HG03439 (cell line): ENCODE measurements around the gene SNRPB.

Experiments used
- ATAC-seq: cut with Tn5 transposase; IDR thresholded peaks from one replicate; pipeline ENCODE4 v1.9.1; 2021; ENCODE audit warnings: mild to moderate bottlenecking, moderate library complexity; ENCODE audit not compliant: unreplicated experiment

Gene SNRPB

GRCh38 chr20:2430538-2430937 is 40.1 kb downstream of the SNRPB start:
- ATAC-seq, result no peak

DNA sequence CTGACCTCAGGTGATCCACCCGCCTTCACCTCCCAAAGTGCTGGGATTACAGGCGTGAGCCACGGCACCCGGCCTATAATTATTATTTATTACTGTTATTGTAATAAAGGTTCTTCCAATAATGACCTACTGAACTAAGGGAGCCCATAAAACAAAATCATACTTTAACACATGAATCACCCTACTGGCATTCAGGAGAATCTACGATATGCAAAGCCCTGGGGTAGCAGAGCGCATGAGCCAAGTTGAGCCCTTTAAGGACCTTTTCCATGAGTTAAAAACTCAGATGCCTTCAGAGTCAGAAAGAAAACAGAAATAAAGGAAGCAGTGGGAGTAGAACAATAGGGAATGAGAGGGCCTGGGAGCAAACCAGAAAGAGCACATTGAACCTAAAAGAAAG is 41.5 kb downstream of the SNRPB start:
- no peak for ATAC-seq

GRCh38 chr20:2421247-2421646 is 49.3 kb downstream of the SNRPB start:
- no peak for ATAC-seq

GRCh38 chr20:2420510-2420909 is 50.1 kb downstream of the SNRPB start:
- ATAC-seq, result no peak

DNA sequence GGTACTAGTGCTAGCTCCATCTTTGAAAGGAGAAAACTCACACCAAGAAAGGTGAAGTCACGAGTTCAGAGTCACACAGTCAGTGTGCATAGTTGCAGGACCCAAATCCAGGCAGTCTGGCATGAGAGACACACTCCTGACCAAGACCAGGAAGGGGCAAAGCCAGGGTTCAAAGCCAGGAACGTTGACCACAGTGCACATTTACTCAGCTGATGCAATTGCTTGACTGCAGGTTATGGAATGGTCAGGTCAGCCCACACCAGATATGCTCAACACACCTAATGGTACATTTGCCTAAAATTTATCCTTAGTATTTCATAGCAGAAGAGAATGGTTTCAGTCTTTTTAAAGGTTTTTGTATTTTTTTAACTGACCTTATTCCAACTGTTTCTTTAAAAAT is 52.2 kb downstream of the SNRPB start:
- no peak for ATAC-seq

GRCh38 chr20:2417213-2417541 is 53.4 kb downstream of the SNRPB start:
- no peak for ATAC-seq

DNA sequence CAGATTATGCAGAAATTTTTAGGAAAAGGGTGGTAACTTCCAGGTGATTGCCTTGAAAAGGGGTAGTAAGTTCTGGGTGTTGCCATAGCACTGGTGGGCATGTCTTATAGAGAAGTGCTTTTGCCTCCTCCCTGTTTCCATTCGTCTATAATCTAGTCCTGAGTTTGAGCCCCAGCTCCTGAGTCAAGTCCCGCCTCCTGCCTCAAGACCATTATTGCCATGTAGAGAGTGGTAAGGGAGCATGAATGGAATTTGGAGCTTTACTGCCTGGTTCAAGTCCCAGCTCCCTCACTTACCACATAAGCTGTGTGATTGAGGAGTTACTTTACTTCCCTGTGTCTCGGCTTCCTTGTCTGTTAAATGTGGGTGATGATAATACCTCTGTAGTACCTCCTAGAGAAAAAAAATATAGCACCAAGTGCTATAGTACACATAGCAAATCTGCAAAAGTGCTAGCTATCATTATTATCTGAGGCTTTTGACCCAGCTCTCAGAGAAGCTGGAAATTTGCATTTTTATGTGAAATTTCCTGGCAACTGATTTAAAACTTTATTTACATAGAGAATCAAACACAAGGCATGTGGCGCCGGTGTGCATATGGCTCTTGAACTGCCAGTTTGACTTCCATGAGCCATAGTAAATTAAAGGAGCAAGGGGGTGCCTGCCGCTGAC is 53.9 kb downstream of the SNRPB start:
- ATAC-seq, result no peak
